DOHH2 (cell line): ENCODE results near the gene BORCS8.

Experiments used
- H3F3A ChIP-seq: fragments of 200-600 bp; sonication (generic), shearing (Covaris generic); 2 replicates; pipeline ENCODE4 v1.6.0; 2016; ENCODE audit warnings: antibody characterized with exemption, mild to moderate bottlenecking; ENCODE audit not compliant: control insufficient read depth, insufficient read depth
- H3K27ac ChIP-seq: fragments of 200-600 bp; sonication (generic); 2 replicates; pipeline ENCODE4 v1.5.1; 2014; ENCODE audit warnings: low read depth, mild to moderate bottlenecking, low read length, moderate library complexity
- H3K27me3 ChIP-seq: fragments of 200-600 bp; sonication (generic); 2 replicates; pipeline ENCODE4 v1.6.1; 2014; ENCODE audit warnings: mild to moderate bottlenecking, low read length, mixed read lengths; ENCODE audit not compliant: control insufficient read depth
- H3K36me3 ChIP-seq: fragments of 200-600 bp; sonication (generic); 2 replicates; pipeline ENCODE4 v1.6.1; 2014; ENCODE audit warnings: mild to moderate bottlenecking, low read length, moderate library complexity, mixed read lengths; ENCODE audit not compliant: control insufficient read depth
- H3K4me1 ChIP-seq: fragments of 200-600 bp; sonication (generic); 2 replicates; pipeline ENCODE4 v1.6.1; 2014; ENCODE audit warnings: mild to moderate bottlenecking, low read length, mixed read lengths; ENCODE audit not compliant: control insufficient read depth
- H3K4me2 ChIP-seq: fragments of 200-600 bp; sonication (generic); 2 replicates; pipeline ENCODE4 v1.6.0; 2014; ENCODE audit warnings: mild to moderate bottlenecking, low read length, moderate library complexity
- H3K4me3 ChIP-seq: fragments of 200-600 bp; sonication (generic); 2 replicates; pipeline ENCODE4 v1.5.1; 2014; ENCODE audit warnings: mild to moderate bottlenecking, low read length, mixed read lengths
- H3K79me2 ChIP-seq: fragments of 200-600 bp; sonication (generic); 2 replicates; pipeline ENCODE4 v1.6.1; 2014; ENCODE audit warnings: mild to moderate bottlenecking, low read length, mixed read lengths; ENCODE audit not compliant: control insufficient read depth
- H3K9me2 ChIP-seq: fragments of 200-600 bp; sonication (generic); replicated peaks from 2 replicates; pipeline ENCODE4 v1.6.1; 2014; ENCODE audit warnings: mild to moderate bottlenecking, low read length, mixed read lengths; ENCODE audit not compliant: control insufficient read depth
- H3K9me3 ChIP-seq: fragments of 200-600 bp; sonication (generic); 2 replicates; pipeline ENCODE4 v1.6.1; 2014; ENCODE audit warnings: antibody characterized with exemption, low read length, mixed read lengths; ENCODE audit not compliant: control insufficient read depth, insufficient read depth
- H4K20me1 ChIP-seq: fragments of 200-600 bp; sonication (generic); 2 replicates; pipeline ENCODE4 v1.6.0; 2014; ENCODE audit warnings: low read depth, mild to moderate bottlenecking, antibody characterized with exemption, low read length, moderate library complexity; ENCODE audit not compliant: control insufficient read depth, insufficient read depth
- CTCF ChIP-seq: fragments of 200-600 bp; sonication (generic); IDR thresholded peaks from one replicate; pipeline ENCODE4 v1.5.1; 2014; ENCODE audit warnings: antibody characterized with exemption, mild to moderate bottlenecking, low read depth, low read length; ENCODE audit not compliant: poor library complexity, severe bottlenecking
- EZH2phosphoT487 ChIP-seq: fragments of 200-600 bp; sonication (generic); IDR thresholded peaks from 2 replicates; pipeline ENCODE4 v1.6.1; 2017; ENCODE audit warnings: borderline replicate concordance, mild to moderate bottlenecking, antibody characterized with exemption, low read length, moderate library complexity, mixed read lengths

BORCS8 gene

DNA sequence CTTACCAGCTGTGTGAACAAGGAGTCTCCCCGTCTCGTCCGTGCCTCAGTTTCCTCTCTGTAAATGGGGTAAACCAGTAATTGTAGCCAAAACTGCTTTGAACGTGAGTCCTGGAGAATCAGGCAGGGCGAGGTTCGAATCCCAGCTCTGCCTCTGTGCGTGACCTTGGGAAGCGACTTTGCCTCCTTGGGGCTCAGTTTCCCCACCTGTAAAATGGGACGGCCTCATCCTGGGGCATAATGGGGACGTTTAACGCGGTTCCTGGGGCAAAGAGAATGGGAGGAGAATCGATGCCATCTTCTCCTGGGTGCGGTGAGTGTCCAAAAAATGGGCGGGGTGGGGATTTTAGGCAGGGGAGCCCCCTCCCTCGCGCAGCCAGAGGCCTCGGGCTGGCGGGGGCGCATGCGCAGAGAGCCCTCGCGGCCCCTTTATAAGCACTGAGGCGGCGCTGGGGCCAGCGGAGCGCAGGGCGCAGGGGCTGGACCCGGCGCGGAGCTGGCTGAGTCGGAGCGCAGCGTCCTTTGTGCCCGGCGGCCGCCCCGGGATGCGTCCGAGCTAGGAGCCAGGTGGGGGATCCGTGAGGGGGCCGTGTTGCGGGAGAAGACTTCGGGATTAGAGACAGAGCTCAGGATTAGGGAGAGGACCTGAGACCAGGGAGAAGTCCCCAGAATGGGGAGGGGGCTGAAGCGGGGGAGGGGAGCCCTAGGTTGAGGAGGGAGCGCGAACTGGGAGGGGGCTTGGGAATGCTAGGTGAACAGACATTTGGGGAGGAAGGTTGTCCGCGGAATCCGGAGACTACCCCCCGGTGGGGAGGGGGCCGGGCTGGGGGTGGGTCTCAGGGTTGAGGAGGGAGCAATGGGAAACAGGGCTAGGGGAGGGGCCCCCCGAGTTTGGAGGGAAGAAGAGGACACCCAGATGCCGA is 19.8 kb upstream of the BORCS8 start, which contains the start of gene NCAN:
TSS of gene NCAN (plus strand) at position 460 of the 922 bp plus-strand sequence. CDS start 4,996 bp downstream, outside the sequence.
- H3K4me1 ChIP-seq: peaks cover 1% of the 10 kb centered on the region
- no peaks in the 10 kb centered on the region for H3K9me2 ChIP-seq
- no peaks in the 10 kb centered on the region for H3K79me2 ChIP-seq
- no peak within 1 kb of the TSS for H3K27ac ChIP-seq
- H4K20me1 ChIP-seq: no peaks in the 10 kb centered on the region
- H3F3A ChIP-seq: no peaks in the 10 kb centered on the region
- H3K27me3 ChIP-seq: peaks cover 11% of the 10 kb centered on the region
- TF ChIP-seq EZH2phosphoT487: no peak
- no peak for TF ChIP-seq CTCF
- no peaks in the 10 kb centered on the region for H3K9me3 ChIP-seq
- no peaks in the 10 kb centered on the region for H3K36me3 ChIP-seq
- H3K4me2 ChIP-seq: no peak within 1 kb of the TSS
- no peak within 1 kb of the TSS for H3K4me3 ChIP-seq

DNA sequence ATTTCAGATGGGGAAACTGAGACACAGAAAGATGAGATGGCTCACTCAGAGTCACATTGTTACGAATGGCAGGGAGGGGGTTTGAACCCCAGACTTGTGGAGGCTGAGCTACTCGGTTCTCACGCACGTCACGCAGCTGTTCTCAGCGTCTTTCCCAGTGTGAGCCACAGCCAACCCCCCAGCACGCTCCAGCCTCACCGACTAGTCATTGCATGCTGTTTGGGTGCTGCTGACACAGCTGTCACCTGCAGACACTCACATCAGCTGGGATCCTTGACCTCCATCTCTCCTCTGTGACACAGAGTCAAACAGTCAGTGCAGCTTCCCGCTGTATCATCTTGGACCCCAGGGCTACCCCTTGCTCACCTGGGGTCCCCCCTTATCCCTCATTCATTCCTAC is 17.4 kb upstream of the BORCS8 start:
- Histone ChIP-seq H3K4me3 (no peak overlapping the region), H3K4me1 (no peaks in the 10 kb centered on the region; the same call in 1 of the 2 replicates), H3F3A (no peaks in the 10 kb centered on the region), H3K27me3 (peaks cover 10% of the 10 kb centered on the region), H3K27ac (no peak overlapping the region), H4K20me1 (no peaks in the 10 kb centered on the region), H3K4me2 (no peak overlapping the region), H3K36me3 (no peaks in the 10 kb centered on the region), H3K9me3 (no peaks in the 10 kb centered on the region), H3K79me2 (no peaks in the 10 kb centered on the region), H3K9me2 (no peaks in the 10 kb centered on the region)
- TF ChIP-seq EZH2phosphoT487: no peak
- no peak for TF ChIP-seq CTCF

GRCh38 chr19:19207637-19208572 is 16.0 kb upstream of the BORCS8 start:
- Histone ChIP-seq H3K4me3 (no peak overlapping the region), H4K20me1 (no peaks in the 10 kb centered on the region), H3K36me3 (peaks cover 2% of the 10 kb centered on the region), H3K4me1 (peaks cover 3% of the 10 kb centered on the region; the same call in 1 of the 2 replicates), H3K4me2 (no peak overlapping the region), H3K9me2 (no peaks in the 10 kb centered on the region), H3F3A (no peaks in the 10 kb centered on the region), H3K27me3 (no peaks in the 10 kb centered on the region; the same call in 1 of the 2 replicates), H3K79me2 (peaks cover 2% of the 10 kb centered on the region), H3K9me3 (no peaks in the 10 kb centered on the region), H3K27ac (no peak overlapping the region)
- TF ChIP-seq EZH2phosphoT487: no peak
